Skin of body (tissue), 2 donors: ENCODE data around the gene EIF4B. TPM values are rescaled to one million over a fixed set of nuclear protein-coding genes. Genes with fewer than 3 reads are reported as not detected.
A peak's percentile ranks its signal among the peaks of the same experiment; 100 is the strongest.
"Not testable (repeated sequence)": the region's sequence is repeated elsewhere in the genome, so short reads cannot be mapped to it uniquely, and the experiment has no call there.

Source experiments
- DNase-seq: peaks from one replicate; lab custom pipeline; 2025; lab: John Stamatoyannopoulos, UW
- total RNA-seq: library from RNA; depleted of rRNA; stranded (reverse); fragments of >200 nt; gene quantifications from one replicate; pipeline ENCODE4 v1.2.3, GENCODE V29; 2014

EIF4B gene
- total RNA-seq, 1 donor from 2014 or later: 677 TPM

GRCh38 chr12:52993558-52993869 lies 12.7 kb upstream of the EIF4B start:
- no peak for DNase-seq

GRCh38 chr12:53004178-53004577 lies 2.1 kb upstream of the EIF4B start:
- DNase-seq: no peak

- no peak for DNase-seq
Observed at GRCh38 chr12:53004582-53004981, 1.7 kb upstream of the EIF4B start.

- no peak for DNase-seq
Observed at GRCh38 chr12:53005215-53005985, 856 bp upstream of the EIF4B start.

GRCh38 chr12:53006810-53007309 lies 604 bp downstream of the EIF4B start:
- peak; percentile 42 for DNase-seq

- DNase-seq: no peak
Observed at GRCh38 chr12:53007343-53007742, 1.1 kb downstream of the EIF4B start.

- not testable (repeated sequence) for DNase-seq
Observed at GRCh38 chr12:53008760-53009159, 2.5 kb downstream of the EIF4B start.

GRCh38 chr12:53010955-53011354 lies 4.7 kb downstream of the EIF4B start:
- DNase-seq: no peak

GRCh38 chr12:53011889-53012288 lies 5.6 kb downstream of the EIF4B start:
- DNase-seq: no peak

- no peak for DNase-seq
Observed at GRCh38 chr12:53012928-53013327, 6.7 kb downstream of the EIF4B start.

- no peak for DNase-seq
Observed at GRCh38 chr12:53014709-53015108, 8.5 kb downstream of the EIF4B start.

- no peak for DNase-seq
Observed at GRCh38 chr12:53025250-53025649, 19.0 kb downstream of the EIF4B start.

GRCh38 chr12:53027014-53027413 lies 20.8 kb downstream of the EIF4B start:
- not testable (repeated sequence) for DNase-seq

- no peak for DNase-seq
Observed at GRCh38 chr12:53031616-53032015, 25.4 kb downstream of the EIF4B start.

- not testable (repeated sequence) for DNase-seq
Observed at GRCh38 chr12:53033832-53034231, 27.6 kb downstream of the EIF4B start.

- no peak for DNase-seq
Observed at GRCh38 chr12:53034459-53034858, 28.2 kb downstream of the EIF4B start.

GRCh38 chr12:53036802-53037201 lies 30.5 kb downstream of the EIF4B start:
- no peak for DNase-seq

GRCh38 chr12:53039851-53040250 lies 33.6 kb downstream of the EIF4B start:
- DNase-seq: no peak

- DNase-seq: no peak
Observed at GRCh38 chr12:53042607-53043454, 36.6 kb downstream of the EIF4B start.

- DNase-seq: peak; percentile 92
Observed at GRCh38 chr12:53044052-53044581, 37.9 kb downstream of the EIF4B start.

- no peak for DNase-seq
Observed at GRCh38 chr12:53044896-53045695, 38.8 kb downstream of the EIF4B start.

- no peak for DNase-seq
Observed at GRCh38 chr12:53045696-53046045, 39.4 kb downstream of the EIF4B start.
